Mammary epithelial cell (primary cell): Measurements from ENCODE around the gene SLC35B1.

ENCODE experiments used
- EZH2 ChIP-seq: IDR thresholded peaks from 2 replicates; pipeline ENCODE4 v1.6.1; 2012; ENCODE audit warnings: low read length, inconsistent platforms, borderline replicate concordance
- TF ChIP-seq, protein P1 (sequence below), 2 donors: IDR thresholded peaks in 1 of 2; conservative IDR thresholded peaks in 1 of 2; 2 replicates each; pipeline ENCODE4 v1.5.1; 2011 to 2012; ENCODE audit warnings: inconsistent platforms in 2 of 2, low read length in 2 of 2, mild to moderate bottlenecking in 2 of 2, control low read depth in 1 of 2, low read depth in 1 of 2; ENCODE audit not compliant: insufficient read depth in 1 of 2; ENCODE audit errors: extremely low read depth in 1 of 2

DNA sequence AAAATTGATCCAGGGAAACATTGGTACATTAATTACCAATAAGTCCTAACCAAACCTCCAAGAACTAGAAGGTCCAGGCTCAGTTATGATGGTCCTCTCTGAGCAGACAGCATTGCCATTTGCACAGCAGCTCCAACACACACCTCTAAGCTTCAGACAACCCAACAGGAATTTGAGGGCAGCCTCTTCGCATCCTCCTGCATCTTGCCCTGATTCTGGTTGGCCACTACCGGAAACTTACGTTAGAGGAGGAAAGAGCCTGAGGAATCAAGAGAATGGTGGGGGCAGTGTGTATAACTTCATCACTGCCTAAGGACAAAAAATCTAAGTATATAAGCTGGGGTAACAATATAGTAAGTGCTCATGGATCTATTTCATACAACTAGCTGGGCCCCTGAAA lies 40.5 kb upstream of the SLC35B1 start:
- TF ChIP-seq, protein P1, sequence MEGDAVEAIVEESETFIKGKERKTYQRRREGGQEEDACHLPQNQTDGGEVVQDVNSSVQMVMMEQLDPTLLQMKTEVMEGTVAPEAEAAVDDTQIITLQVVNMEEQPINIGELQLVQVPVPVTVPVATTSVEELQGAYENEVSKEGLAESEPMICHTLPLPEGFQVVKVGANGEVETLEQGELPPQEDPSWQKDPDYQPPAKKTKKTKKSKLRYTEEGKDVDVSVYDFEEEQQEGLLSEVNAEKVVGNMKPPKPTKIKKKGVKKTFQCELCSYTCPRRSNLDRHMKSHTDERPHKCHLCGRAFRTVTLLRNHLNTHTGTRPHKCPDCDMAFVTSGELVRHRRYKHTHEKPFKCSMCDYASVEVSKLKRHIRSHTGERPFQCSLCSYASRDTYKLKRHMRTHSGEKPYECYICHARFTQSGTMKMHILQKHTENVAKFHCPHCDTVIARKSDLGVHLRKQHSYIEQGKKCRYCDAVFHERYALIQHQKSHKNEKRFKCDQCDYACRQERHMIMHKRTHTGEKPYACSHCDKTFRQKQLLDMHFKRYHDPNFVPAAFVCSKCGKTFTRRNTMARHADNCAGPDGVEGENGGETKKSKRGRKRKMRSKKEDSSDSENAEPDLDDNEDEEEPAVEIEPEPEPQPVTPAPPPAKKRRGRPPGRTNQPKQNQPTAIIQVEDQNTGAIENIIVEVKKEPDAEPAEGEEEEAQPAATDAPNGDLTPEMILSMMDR (conservative IDR thresholded peaks at IDR 0.05 in 1 of 2, IDR thresholded peaks at IDR 0.05 in 1 of 2; ENCODE audit: extremely low read depth in 1 of 2, insufficient read depth in 1 of 2, low read depth in 1 of 2, low read length in 2 of 2) = no peak
- no peak for TF ChIP-seq EZH2
